ENCODE data around the gene CCDC88A.

The CCDC88A gene

GRCh38 chr2:55268907-55269644, 150.6 kb downstream of the CCDC88A start, which contains the start of gene MTIF2 (continued):
- TF ChIP-seq SCRT1 (tag by site-specific recombination; IDR thresholded peaks at IDR 0.05; ENCODE audit: borderline replicate concordance) (peak; percentile 99), ZEB2 (tag by site-specific recombination; IDR thresholded peaks at IDR 0.05) (peak; percentile 79), ZNF121 (tag by site-specific recombination; IDR thresholded peaks at IDR 0.05) (peak; percentile 41; the same call in 1 of the 2 replicates), ZNF184 (tag by site-specific recombination; IDR thresholded peaks at IDR 0.05) (0 out of 2 replicates have a peak, but pooled peaks have one; percentile 34), ZNF670 (tag by site-specific recombination; IDR thresholded peaks at IDR 0.05; ENCODE audit: low read depth) (no peak), FEZF1 (tag by site-specific recombination; IDR thresholded peaks at IDR 0.05) (peak; percentile 67), ELK4 (IDR thresholded peaks at IDR 0.05; ENCODE audit: borderline replicate concordance, low read depth, low read length) (no peak), ZBTB21 (tag by site-specific recombination; IDR thresholded peaks at IDR 0.05) (0 out of 2 replicates have a peak, but pooled peaks have one; percentile 32), ZNF837 (tag by site-specific recombination; IDR thresholded peaks at IDR 0.05) (no peak), ZNF404 (tag by site-specific recombination; IDR thresholded peaks at IDR 0.05) (no peak), ZNF830 (tag by site-specific recombination; IDR thresholded peaks at IDR 0.05; ENCODE audit: low read depth) (no peak), CTCF (tag by site-specific recombination; IDR thresholded peaks at IDR 0.05) (peak; percentile 95), ZNF529 (tag by site-specific recombination; IDR thresholded peaks at IDR 0.05; ENCODE audit: insufficient replicate concordance) (no peak), ZNF560 (tag by site-specific recombination; IDR thresholded peaks at IDR 0.05; ENCODE audit: borderline replicate concordance) (no peak), ZNF843 (tag by site-specific recombination; IDR thresholded peaks at IDR 0.05) (peak; percentile 46; the same call in 1 of the 2 replicates), ZNF600 (tag by site-specific recombination; IDR thresholded peaks at IDR 0.05) (peak; percentile 71), ZBTB49 (tag by site-specific recombination; IDR thresholded peaks at IDR 0.05; ENCODE audit: low read depth) (no peak), PRDM2 (tag by site-specific recombination; IDR thresholded peaks at IDR 0.05; ENCODE audit: borderline replicate concordance) (no peak), ZNF211 (tag by site-specific recombination; IDR thresholded peaks at IDR 0.05; ENCODE audit: low read depth) (no peak), ZNF155 (tag by site-specific recombination; IDR thresholded peaks at IDR 0.05) (no peak), ZNF433 (tag by site-specific recombination; IDR thresholded peaks at IDR 0.05; ENCODE audit: low read depth) (no peak), MEIS1 (CRISPR knock-in tag; IDR thresholded peaks at IDR 0.05; ENCODE audit: borderline replicate concordance) (no peak), GLI4 (tag by site-specific recombination; IDR thresholded peaks at IDR 0.05) (no peak), ZNF112 (tag by site-specific recombination; IDR thresholded peaks at IDR 0.05) (no peak), ZNF354C (tag by site-specific recombination; IDR thresholded peaks at IDR 0.05; ENCODE audit: borderline replicate concordance, low read depth) (no peak), KLF16 (tag by site-specific recombination; IDR thresholded peaks at IDR 0.05) (peak; percentile 95), ZNF513 (tag by site-specific recombination; IDR thresholded peaks at IDR 0.05) (0 out of 2 replicates have a peak, but pooled peaks have one; percentile 5)

All from HEK293 (cell line).